ENCODE measurements around the gene RASGEF1B.

The RASGEF1B gene

DNA sequence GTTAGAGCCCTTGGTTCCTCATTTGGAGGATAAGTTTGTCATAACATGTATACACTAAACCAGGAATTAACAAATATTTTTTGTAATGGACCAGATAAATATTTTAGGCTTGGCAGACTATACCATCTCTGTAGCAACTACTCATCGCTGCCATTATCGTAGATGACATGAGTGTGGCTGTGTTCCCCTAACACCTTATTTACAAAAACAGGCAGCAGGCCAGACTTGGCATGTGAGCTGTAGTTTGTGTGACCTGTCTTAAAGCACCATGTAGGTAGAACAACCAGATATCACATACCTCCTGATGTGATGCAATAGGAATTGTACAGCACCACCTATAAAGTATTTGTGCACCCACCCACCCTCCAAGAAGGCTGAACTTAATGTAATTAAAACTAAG is 82.0 kb downstream of the RASGEF1B start:
- no peak for DNase-seq

DNA sequence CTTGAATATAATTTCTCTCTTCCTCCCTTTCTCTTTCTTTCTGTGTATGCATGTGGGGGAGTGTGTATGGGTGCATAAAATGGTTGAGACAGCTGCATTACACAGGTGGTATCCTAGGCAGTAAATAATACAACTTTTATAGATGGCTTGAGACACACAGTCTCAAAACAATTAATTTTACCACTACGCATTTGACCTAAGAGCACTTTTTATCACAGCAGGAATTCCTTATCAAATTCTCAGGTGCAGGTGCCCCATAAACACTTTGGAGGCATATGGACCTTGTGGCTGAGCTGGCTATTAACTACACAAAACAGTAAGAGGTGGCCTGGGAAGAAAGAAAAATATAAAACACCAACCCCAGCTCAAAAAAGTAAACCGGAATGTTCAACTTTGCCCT is 91.3 kb downstream of the RASGEF1B start:
- no peak for DNase-seq

DNA sequence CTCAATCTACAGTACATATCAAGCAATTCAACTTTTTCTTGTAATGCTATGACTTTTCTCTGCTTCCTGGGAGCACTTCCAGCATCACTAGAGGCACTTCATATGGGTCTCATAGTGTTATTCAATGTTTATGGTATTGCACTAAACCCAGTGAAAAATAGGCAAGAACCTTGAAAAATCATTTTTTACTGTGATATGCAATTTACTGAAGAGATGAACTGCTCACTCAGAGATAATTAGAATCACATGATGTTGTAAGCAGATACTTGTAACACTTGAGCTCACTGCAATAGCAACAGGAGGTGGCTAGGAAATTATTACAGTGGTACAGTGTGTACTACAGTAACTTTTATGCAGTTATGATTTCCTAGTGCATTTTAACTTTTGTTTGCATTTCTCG is 93.3 kb downstream of the RASGEF1B start:
- DNase-seq, result no peak

GRCh38 chr4:81377191-81377590 is 94.5 kb downstream of the RASGEF1B start:
- DNase-seq, result no peak

GRCh38 chr4:81376720-81377119 is 95.0 kb downstream of the RASGEF1B start:
- no peak for DNase-seq
